GM19324 (cell line): ENCODE measurements around the gene MBTD1.
"Not testable (repeated sequence)": the region's sequence is repeated elsewhere in the genome, so short reads cannot be mapped to it uniquely, and the experiment has no call there.

Experiments used
- ATAC-seq: cut with Tn5 transposase; IDR thresholded peaks from one replicate; pipeline ENCODE4 v1.9.1; 2021; ENCODE audit warnings: mild to moderate bottlenecking, moderate library complexity; ENCODE audit not compliant: unreplicated experiment, low FRiP score

MBTD1 gene

DNA sequence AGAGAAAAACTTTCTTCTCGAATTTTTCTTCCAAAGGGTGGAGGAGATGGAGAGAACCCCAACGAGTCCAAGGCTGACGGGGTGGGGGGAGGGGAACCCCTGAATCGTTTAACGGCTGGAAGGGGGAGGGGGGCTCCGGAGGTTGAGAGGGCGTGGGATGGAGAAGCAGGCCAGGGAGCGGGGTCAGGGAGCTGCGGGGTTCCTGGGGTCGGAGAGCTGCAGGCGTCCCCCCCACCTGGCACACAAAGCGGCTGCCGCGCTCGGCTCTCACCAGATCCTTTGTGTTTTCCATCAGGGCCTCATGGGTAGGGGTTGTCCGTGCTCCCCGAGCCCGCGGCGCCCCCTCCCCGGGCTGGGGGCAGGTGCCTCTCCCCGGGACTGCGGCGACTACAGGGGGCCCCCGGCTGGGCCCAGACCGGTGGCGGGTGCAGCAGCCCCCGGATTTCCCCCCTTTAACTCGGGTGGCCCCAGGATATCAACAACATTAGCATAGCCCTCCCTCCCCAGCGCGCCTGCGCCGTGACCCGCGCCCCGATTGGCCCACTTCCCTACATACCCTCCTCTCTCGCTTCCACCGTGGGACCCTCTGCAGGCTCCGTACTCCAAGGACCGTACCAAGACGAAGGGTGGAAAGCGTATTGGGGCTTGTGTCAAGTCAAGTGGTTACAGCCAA is at the start of gene MBTD1:
TSS of gene MBTD1 (minus strand) at position 486 of the 673 bp plus-strand sequence. CDS start 34,888 bp downstream, outside the sequence.
- peak; percentile 81 for ATAC-seq

DNA sequence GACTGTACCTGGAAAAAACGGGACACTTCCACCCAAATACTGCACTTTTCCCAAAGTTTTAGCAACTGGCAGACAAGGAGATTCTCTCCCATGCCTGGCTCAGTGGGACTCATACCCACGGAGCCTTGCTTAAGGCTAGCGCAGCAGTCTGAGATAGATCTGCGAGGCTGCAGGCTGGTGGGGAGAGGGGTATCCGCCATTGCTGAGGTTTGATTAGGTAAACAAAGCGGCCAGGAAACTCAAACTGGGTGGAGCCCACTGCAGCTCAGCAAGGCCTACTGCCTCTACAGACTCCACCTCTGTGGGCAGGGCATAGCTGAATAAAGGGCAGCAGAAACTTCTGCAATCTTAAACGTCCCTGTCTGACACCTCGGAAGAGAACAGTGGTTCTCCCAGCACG is 45.3 kb upstream of the MBTD1 start:
- no peak for ATAC-seq

GRCh38 chr17:51299859-51300258 is 40.0 kb upstream of the MBTD1 start:
- no peak for ATAC-seq

- no peak for ATAC-seq
These were observed 38.9 kb upstream of the MBTD1 start for GRCh38 chr17:51298508-51299371.

- not testable (repeated sequence) for ATAC-seq
These were observed 34.5 kb upstream of the MBTD1 start for GRCh38 chr17:51294338-51294737.

DNA sequence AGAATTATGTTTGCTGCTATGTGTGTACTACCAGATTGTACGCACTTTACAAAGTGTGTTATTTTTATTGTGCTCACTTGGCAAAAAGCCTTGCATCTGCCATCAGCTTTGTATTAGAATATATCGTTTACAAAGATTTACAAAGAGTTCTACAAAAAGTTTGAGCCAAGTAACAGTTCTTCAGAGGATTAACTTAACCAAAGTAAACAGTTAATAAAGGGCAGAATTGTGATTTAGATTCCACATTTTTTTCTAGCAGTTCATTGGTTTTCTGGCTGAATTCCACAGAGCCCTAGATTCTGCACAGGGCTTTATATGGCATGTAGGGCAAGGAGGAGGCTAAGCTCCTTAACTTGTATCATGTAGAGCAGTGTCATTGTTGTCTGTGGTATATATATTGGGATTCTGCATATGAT is 29.9 kb upstream of the MBTD1 start:
- ATAC-seq = no peak

- ATAC-seq = no peak
These were observed 27.6 kb upstream of the MBTD1 start for GRCh38 chr17:51287412-51287811.

- ATAC-seq = no peak
These were observed 19.3 kb upstream of the MBTD1 start for GRCh38 chr17:51279183-51279582.

DNA sequence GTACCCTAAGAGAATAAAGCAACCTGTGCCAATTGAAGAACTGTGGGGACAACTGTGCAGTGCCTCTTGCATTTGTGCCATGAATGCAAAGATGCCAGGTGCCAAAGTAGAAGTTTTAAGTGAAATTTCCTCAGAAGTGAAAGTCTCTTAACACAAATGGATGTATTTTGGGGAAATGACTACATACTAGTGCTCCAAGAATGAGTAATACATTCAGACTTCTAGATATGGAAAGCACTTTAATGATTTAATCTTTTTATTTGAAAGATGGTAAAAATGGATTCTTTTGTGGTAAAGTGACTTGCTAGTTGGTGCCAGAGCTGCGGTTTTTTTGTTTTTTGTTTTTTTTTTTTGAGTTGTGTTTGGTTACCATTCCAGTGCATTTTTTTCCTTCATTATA is 15.5 kb upstream of the MBTD1 start:
- no peak for ATAC-seq

DNA sequence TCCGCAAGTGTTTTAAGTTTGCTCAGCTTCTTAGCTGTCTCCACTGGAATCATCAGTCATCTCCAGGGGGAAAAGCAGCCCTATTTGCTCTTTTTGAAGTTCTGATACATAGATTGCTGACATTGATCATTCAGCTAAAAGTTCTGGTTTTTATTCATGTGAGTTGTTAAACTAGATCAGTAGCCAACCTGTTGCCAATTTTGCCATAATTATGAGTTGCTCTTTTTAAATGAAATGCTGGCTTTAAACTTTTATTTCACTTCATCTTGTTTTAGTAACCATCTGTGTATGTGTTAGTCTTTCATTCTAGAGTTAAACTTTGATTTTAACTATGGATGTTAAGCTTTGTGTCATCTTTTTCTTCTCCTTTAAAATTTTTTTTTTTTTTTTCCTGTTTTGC is 13.0 kb upstream of the MBTD1 start:
- ATAC-seq = no peak

DNA sequence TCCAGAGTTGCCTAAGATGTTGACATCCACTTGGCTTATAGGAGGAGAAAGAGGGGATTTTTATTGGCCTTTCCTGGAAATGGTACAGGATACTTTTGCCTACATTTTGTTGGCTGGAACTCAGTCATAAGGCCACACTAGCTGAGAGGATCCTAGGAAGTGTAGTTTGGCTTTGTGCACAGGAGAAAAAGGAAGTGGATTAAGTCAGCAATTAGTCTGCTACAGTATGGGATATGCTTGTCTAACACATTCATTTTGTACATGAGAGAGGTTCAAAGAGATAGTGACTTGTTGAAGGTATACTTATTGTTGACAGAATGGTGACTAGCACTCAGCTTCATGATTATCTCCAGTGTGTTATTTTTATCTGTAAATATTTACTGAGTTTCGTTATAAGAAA is 10.8 kb upstream of the MBTD1 start:
- no peak for ATAC-seq

DNA sequence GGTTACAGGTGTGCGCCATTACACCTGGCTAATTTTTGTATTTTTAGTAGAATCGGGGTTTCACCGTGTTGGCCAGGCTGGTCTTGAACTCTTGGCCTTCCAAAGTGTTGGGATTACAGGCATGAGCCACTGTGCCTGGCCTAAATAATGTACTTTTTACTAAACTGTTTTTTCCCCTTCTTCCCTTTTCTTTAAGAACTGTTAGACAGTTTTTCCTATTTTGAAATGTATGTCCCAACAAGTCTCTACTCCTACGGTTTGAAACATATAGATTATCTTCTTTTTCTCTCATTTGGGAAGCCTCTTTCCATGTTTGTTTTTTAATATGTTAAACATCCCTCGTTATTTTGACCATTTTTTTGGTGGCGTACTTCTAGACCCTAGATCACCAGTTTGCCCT is 10.1 kb upstream of the MBTD1 start:
- ATAC-seq = no peak

DNA sequence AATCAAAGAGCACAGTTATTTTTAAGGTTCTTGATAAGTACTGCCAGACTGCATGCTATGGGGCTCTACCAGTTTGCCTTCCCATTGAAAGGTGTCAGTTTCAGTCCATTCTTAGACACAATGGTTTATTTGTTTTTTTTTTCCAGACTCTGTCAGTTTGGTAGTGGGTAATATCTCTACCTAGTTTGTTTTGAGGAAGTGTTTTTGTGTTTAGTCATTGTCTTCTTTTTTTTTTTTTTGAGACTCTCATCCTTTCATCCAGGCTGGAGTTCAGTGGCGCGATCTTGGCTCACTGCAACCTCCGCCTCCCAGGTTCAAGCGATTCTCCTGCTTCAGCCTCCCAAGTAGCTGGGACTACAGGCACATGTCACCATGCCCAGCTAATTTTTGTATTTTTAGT is 4.6 kb upstream of the MBTD1 start:
- ATAC-seq = not testable (repeated sequence)

GRCh38 chr17:51263006-51263405 is 3.2 kb upstream of the MBTD1 start:
- ATAC-seq = no peak

DNA sequence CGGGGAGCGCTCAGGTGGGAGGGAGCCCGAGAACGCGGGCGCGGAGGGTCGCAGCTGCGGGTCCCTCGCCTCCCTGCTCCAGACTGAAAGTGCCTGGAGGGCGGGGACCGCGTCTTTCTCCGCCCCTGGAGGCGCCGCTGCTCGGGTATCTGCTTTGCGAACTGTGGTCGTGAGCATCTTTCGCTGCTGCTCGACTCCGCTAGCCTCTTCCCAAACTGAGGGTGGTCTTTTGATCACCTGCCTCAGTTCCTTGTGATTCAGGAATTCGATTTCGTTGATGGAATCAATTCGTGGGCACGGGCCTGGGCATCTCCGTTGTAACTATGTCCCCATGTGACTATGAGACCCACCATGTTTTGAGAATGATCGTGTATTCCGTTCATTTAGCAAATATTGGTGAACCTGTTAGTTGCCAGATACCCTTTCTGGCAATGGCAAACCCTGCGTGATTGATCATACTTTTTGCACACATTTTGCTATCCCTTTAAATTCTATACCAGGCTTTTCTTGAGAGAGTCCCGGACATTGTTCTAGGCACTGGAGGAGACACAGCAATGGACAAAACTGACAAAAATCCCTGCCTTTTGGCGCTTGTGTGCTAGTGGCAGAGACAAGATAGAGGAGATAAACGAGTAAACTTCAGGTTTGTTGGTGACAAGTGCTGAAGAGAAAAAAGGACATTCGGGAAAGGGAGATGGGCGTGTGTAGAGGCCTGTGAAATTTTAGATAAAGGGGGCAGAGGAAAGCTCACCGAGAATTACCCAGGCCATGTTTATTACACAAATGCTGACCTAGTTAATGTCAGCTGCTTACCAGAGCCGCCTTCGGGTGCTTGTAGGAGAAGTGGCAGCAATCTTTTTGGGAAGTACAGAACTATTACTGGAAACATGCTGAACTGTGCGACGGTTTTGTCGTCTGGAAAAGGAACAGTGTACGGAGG is 1.4 kb upstream of the MBTD1 start:
- ATAC-seq = no peak

- ATAC-seq = peak; percentile 88
These were observed 581 bp upstream of the MBTD1 start, which contains the start of gene UTP18 for GRCh38 chr17:51260237-51261023. TSS of gene UTP18 (plus strand) at chr17:51260546. CDS start at chr17:51260585, 39 bp downstream.

- no peak for ATAC-seq
These were observed 889 bp downstream of the MBTD1 start for GRCh38 chr17:51258756-51259563.

GRCh38 chr17:51257150-51258081 is 2.4 kb downstream of the MBTD1 start:
- no peak for ATAC-seq
